IPS-11a (cell line): Measurements from ENCODE around the gene FDXR.

Experiments used
- H3K4me3 ChIP-seq: one replicate; pipeline ENCODE4 v1.5.1; 2013; ENCODE audit warnings: low read depth, low read length, control low read depth

The FDXR gene

DNA sequence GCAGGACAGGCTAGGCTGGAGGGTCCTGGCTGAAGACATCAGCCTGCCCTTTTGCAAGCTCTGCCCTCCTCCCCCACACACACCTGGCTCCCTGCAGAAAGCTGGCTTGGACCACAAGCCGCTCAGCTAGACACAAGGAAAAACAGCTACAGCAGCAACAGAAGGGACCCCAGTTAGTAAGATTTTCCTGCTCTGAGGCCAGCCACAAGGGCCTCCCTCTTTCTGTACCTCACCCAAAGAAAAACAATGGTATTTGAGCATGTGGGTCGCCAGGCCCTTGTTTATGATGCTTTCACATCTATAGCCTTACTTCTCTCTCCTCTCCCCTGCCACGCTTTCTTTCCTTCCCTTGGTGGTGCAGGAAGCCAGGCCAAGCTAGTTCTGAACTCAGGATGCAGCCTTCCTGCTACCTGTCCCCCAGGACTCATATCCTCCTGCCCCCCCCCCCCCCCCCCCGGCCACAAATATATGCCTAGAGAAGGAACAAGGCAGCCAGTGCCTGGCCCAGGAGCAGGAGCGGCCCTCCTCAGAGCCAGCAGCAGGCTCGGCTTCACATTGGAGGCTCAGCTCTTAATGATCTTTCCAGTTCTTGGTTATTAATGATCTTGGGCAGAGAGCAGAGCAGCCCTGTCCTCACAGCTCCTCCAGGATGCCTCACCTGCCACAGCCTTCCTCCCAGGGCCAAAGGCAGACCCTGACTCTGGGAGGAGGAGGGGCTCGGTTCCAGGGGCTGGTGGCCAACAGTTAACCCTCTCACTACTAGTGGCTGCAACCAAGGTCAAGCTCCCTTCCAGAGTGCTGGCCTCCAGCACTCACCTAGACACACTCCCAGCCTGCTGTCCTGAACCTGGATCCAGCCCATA, 32.6 kb downstream of the FDXR start:
- H3K4me3 ChIP-seq, result no peak overlapping the region

DNA sequence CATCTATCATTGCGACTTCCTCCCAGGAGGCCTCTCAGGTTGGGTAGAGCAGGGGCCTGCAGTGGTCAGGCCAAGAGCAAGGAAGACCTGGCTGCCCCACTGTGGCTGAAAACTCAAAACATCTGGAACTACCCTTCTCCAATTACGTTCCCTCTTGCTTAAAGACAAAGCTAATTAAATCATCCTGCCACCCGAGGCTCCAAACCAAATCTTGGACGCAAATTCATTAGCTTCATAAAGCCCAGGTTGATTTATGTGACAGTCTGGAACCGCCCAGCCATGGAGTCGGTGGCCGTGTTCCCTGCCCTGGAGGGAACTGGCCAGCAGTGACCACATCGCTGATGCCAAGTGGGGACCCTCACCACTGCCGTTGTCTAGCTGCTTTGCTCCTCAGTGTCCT, 34.5 kb downstream of the FDXR start:
- no peak overlapping the region for H3K4me3 ChIP-seq

DNA sequence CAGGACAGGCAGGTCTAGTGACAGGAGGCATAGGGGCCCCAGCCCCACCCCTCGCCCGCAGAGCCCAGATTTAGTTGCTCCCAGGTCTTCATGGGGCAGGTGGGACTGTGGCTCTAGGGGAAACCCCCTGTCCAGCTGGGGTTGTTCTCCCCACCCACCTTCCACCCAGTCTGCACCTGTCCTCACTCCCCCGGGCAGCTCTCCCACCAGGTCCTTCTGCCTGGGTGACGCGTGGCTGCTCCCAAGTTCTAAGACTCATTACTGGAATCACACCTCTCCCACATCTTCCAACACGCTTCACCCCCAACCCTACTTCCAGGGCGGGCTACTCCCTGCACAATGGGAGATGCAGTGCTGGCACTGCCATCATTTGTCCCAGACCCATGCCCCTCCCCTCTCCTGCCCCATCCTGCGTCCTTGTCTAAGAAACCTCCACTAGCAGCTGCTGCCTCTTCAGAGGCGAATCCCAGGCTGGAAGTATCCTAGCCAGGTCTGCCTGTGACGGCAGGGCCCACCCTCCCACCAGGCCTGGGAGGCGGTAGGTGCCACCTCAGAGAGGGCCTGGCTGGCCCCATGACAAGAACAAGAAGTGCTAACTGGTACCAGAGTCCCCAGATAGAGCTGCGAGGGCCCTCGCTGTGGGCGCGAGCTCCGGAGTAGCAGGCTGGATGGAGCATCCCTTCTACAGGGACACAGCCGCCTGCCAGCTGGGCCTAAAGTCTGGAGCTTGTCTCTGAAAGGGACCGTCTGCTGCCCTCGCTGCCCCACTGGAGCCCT, 35.9 kb downstream of the FDXR start:
- no peak overlapping the region for H3K4me3 ChIP-seq

DNA sequence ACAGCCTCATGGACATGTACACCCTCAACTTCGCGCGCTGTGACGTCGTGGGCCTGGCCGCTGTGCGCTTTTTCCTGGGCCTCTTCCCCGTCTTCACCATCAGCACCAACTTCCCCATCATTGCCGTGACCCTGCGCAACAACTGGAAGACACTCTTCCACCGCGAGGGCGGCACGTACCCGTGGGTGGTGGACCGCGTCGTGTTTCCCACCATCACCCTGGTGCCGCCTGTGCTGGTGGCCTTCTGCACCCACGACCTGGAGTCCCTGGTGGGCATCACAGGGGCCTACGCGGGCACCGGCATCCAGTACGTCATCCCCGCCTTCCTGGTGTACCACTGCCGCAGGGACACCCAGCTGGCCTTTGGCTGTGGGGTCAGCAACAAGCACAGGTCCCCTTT, 36.6 kb downstream of the FDXR start:
- no peak overlapping the region for H3K4me3 ChIP-seq

DNA sequence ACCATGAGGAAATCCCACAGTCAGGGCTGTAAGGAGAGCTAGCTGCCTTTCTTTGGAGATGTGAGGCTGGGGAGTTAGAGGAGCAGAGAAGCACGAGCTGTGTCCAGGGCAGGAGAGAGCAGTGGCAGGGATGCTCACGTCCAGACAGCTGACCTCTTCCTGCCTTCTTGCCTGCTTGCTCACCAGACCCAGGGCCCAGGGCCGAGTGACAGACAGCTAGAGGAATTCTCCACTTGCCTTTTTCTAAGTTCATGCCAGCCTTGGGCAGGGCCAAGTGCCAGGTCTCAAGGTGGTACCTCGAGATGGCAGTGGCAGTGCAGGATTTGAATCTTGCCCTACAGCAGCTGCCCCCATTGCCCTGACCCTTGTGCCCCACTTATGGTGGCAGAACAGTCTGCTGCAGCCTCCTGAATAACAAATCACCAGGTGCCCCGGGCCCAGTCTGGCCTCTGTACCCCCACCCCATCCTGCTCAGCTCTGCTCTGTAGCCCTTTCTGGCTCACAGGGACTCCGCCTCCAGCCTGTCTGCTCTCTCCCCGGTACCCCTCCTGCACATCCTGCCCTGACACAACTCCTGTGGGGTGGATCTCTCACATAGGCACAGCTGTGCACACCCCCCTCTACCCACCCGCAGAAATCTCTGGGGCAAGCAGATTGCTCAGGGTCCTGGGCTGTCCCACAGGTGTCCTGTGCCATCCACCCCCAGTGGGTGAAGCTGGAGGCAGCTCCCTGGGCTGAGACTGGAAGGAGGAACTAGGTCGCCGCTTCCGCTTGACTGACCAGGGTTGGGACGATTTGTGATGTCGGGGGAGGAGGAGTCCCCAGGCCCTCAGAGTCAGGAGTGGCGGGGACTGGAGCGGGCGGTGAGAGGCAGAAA, 39.1 kb downstream of the FDXR start:
- no peak overlapping the region for H3K4me3 ChIP-seq

DNA sequence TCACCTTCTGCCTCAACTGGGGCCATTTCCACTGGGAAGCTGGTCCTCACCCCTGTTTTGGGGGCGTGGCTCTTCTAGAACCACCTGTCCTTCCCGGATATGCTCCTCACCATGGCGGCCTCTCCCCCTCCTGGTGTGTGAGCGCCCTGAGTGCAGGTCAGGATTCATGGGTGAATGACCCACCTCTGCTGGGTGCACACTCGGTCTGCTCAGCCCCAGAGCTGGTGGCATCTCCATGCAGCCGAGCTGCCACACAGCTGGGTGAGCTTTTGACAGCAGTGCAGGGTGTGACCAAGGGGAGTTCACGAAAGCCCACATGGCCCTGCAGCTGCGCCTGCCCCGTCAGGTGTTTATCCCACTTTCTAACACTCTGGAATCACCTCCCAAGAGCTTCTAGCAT, 40.4 kb downstream of the FDXR start:
- no peak overlapping the region for H3K4me3 ChIP-seq

DNA sequence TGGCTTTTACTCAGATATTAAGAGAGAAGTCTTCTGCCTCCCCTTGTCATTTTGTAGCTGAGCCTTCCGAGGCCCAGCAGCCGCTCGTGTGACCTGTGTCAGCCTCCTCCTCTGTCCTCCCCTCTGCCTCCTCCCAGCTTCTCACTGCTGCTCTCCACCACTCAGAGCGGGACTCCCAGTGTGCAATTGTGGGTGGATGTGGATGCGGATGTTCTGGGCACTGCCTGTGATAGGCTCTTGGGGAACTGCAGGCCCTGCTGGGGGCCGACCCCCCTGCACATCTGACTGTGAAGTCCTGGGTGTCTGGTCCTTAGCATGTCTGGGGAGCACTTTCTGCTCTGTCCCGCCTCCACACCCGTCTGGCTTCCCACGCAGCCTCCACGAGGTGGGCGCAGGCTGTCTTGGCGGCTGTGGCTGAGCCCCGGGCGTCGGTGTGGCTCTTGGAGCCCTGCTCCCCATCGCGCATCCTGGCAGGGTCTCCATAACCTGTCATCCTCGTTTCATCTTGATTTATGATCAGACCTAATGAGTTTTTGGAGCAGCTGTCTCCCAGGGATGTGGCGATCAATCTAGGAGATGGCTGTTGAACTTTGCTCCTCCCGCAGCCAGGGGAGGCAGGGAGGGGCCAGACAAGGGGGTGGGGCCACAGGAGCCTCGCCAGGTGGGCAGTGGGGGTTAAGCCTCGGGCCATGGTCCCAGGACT, 41.2 kb downstream of the FDXR start:
- H3K4me3 ChIP-seq, result no peak overlapping the region

DNA sequence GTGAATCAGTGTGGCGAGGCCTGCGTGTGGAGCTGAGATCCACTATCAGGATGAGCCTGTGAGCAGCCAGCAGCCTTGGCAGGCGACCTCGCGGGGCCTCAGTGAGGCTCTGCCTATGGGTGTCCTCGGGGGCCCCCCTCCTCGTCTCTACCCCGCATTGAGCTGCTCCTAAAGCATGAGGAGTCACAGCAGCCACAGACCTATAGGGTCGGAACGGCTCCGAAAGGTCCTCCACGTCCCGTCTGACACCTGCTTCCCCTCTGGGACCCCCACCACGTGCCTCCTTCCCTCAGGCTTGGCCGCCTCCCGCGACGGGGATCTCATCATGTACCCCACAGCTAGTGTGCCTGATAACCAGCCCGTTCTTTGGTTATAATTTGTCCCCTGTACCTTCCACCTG, 41.9 kb downstream of the FDXR start:
- no peak overlapping the region for H3K4me3 ChIP-seq

DNA sequence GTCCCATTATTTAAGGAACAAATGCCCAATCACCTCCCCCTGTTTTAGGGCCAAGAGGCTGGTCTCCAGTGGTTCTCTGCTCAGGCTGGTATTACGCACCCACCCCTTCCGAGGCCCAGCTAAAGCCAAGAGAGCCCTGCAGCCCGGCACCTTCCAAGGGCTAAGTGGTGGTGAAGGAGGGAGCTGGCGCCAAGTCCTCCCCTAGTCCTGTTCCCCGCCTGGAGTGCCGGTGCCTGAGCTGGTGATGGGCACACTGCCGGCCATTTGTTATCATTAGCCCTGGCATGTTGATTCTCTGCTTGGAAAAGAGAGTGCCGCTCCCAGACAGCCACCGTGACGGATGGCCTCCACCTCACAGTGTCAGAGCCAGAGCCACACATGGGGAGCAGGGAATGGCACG, 45.0 kb downstream of the FDXR start:
- no peak overlapping the region for H3K4me3 ChIP-seq

DNA sequence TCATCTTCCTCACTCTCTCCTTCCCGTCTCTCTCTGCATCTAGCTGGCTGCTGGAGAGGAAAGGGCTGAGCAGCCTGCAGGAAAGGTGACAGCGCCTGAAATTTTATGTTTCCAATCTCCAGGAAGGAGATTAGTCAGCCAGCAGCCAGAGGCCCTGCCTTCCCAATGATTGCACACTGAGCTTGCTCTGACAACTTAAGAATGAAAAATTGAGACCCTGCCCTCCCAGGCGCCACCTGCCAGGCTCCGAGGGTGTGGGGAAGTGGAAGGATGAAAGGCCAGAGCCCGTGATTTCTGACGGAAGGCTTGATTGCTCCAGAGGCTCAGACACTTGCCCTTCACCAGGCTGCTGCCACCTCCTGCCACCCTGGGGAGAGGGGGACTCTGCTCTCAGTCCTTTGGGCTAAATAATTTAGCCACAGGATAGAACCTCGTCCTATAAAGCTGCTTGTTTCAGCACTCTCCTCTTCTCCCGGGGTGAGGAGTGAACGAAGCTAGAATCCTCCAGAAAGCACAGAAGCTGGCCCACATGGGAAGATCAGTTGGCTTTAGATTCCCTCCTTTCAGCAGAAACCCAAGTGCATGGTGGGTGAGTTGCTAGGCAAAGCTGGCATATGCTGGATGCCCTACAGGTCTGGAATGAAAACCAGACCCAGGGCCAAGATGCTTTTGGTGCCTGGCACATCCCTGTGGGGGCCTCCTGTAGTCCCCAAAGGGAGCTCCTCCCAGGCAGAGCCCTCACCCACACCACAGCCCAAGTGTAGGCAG, 46.7 kb downstream of the FDXR start:
- H3K4me3 ChIP-seq, result no peak overlapping the region

DNA sequence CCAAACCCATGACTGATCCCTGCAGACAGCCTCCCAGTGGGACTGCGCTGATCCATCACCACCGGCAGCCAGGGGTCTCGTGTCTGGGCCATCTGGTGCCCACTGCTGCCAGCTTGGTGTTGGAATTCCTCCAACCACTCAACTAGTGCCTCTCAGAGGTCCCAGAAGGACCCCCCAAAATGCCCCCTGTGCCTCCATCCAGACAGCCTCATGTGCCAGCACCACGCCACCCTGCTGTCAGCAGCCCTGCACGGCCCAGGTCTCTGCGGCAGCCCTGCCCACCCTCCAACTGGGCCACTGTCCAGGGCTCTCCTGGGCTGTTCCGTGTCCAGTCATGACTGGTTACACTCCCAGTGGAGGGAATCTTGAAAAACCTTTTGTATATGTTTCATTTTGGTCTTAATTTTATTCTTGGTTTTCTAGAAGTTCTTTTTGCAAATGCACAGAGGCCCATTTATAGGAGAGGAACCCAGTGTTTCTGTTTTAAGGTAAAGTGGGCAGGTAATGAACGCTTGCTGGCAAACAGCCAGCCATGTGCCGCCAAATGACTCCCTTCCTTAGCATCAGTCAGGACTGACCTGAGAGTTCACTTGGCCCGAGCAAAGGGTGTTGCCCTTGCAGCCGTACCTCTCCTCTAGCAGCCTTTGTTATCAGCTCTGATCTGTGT, 47.7 kb downstream of the FDXR start:
- H3K4me3 ChIP-seq, result no peak overlapping the region

DNA sequence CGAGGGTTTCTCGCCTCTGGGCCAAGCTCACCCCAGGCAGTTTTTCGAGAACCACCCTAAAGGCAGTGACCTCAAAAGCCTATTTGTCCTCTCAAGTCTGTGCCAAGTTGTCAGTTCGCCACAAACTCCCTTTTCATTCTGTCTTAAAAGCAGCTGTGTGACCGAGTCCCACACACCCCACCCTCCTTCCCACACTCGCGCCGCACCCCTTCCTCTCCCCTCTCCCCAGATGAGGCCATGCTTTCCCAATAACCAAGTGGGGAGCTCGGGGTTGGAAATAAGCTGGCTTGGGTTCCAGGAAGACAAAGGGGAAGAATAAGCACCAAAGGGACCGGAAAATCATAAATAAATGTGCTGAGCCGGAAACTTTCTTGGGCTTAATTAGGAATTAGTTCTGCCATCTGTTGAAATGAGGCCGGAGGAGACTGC, 49.8 kb downstream of the FDXR start:
- no peak overlapping the region for H3K4me3 ChIP-seq

DNA sequence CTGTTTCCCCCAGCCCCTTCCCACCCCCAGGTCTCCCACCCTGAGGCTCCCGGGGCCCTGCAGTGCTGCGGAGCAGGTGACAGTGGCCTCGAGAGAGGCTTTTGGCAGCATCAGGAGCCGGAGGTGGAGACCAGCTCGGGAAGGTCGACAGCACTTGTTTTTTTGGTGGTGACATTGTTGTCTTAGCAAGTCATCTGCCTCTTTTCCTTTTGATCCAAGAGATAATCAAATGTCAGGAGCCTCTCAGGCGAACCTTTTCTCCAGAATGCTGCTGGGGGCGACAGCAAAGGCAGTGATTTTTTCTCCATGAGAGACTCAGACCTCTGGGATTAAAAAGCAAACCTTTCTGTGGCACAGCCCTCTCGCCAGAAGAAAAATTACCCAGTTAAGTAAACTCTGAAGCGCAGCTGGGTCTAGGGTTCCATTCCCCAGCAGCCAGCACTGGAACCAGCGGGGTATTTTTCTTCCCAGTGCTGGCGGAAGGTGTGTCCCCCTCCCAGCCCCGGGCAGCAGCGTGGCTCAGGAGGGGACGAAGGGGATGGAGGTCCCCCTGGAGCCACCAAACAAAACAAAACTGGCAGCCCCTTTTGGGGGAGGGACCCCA, 50.4 kb downstream of the FDXR start:
- no peak overlapping the region for H3K4me3 ChIP-seq

DNA sequence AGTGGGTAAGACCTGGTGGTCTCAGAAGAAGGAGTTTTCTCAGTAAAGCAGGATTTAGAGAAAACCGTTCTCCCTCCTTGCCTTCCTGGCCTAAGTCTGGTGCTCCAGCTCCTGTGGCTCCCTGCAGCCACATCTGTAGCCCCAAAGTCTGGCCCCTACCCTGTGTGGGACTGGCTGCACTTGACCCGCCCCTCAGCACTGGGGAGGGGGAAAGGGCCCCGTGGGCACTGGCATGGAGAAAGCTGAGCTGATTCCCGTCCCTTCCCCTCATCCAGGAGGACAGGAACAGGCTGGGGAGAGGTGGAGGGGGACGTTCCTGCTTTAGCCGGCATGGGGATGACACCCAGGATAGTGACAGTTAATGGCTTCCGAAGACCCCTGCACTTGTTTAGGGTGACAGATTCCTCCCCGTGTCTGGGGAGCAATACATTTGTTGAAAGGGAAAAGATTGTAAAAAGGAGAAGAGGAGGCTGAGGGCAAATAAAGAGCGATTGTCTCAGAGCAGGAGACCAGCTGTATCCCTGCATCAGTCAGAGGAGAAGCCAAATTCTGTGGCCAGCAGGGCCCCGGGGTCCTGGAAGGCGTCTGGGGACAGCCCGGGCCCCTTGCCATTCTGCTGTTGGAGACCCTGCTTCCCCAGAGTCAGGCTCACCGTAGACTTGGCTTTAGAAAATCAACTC, 51.0 kb downstream of the FDXR start:
- no peak overlapping the region for H3K4me3 ChIP-seq

DNA sequence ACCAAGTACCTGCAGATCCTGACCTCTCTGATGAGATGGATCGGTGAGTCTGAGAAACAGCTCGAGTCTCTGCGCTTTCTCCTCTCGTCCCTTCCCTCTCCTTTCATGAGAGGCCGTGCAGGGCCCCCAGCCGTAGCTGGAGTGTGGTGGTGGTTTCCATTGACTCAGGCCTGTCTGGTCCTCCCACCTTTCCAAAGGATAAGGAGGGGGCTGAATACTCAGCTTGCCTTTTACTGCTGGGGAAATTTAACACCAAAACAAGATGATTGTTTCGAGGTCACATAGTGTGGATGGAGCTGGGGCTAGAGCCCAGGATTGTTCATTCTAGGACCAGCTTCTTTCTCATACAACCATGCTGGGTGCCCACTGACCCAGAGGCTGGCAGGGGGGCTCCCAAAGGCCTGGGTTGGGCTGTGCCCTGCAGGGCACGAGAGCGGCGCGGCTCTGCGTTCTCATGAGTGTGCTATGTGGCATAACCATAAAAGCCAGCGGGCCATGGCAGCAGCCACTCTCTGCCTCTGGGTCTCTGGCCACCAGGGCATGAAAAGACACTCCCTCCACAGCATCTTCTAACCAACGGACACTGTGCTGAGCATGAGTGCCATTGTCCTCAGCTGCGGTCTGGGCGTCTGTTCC, 52.9 kb downstream of the FDXR start:
- no peak overlapping the region for H3K4me3 ChIP-seq

DNA sequence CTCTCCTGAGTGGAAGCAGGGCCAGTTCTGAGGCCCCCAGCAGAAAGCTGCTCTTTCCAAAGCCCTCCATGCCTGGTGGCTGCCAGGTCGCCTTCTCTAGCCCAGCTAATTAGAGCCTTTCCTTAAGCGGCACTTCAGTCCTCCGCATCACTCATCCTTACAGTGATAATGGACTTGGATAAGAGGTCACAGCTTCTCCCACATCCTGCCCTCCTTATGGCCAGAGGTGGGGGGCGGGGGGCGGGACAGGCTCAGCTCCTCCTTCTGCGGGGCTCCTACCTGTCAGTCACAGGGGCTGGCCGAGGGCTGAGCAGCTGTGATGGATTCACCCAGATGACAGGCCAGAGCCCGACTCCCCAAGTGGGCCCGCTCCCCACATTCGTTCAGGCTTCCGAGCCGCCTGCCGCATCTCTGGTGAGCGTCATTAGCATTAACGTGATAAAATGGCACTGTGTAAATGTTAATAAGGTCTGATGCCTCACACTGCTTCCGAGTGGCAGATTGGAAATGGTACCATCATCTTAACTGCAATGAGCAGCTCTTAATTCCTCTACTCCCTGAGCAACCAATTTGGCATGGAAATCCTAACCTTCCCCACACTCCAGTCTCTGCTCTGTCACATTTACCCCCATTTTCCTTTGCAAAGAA, 54.4 kb downstream of the FDXR start:
- H3K4me3 ChIP-seq, result no peak overlapping the region

DNA sequence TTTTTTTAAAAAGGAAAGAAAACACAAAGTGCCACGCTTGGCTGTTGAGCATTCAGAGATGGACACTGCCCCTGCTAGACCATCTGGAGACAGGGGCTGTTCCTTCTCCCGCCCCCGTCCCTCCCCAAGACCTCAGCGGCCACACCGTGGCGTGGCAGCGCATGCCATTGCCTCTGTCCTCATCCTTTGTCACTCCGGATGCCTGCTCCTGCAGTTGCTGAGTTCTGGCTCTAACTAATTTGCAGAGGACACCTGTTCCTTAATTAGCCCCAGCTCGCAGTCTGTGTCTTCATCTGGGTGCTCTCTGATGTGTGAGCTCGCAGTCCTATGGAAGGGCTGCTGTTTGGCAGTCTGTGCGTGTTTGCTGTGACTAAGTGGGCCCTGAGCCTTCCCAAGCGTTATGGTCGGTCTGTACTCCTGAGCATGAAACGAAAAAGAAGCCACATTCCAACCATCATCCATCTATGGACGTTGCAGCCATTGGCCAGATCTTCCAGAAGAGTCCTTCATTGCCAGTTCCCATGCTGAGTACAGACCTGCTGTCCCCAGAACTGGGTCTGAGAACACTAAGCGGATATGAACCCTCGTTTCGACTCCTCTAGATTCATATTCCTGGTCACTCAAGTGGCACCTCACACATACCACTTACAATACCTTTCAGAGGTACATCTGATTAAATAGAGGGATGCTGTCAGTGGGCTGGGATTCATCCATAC, 55.7 kb downstream of the FDXR start:
- no peak overlapping the region for H3K4me3 ChIP-seq
